ENCODE data around the gene PPP2R2C. TPM values are rescaled to one million over a fixed set of nuclear protein-coding genes. Genes with fewer than 3 reads are reported as not detected.

Gene PPP2R2C
- total RNA-seq, 1 experiment from 2014 or later: 8.1 TPM

- Histone ChIP-seq H4K5ac (ENCODE audit: insufficient read length, low read depth, low read length) (no peak overlapping the region), H2BK5ac (ENCODE audit: insufficient read length, low read length) (no peak overlapping the region), H2BK12ac (ENCODE audit: insufficient read length, low read depth, low read length) (no peak overlapping the region), H3K18ac (ENCODE audit: insufficient read length, low read depth, low read length) (no peak overlapping the region), H2BK20ac (ENCODE audit: low read depth, low read length, poor library complexity, severe bottlenecking) (no peak overlapping the region), H3K4me2 (ENCODE audit: insufficient read depth, insufficient read length, low read length) (no peak overlapping the region), H4K91ac (ENCODE audit: insufficient read length, low read depth, low read length) (no peak overlapping the region), H2AK5ac (ENCODE audit: insufficient read length, low read length) (no peak overlapping the region), H2BK15ac (ENCODE audit: low read depth, low read length) (no peak overlapping the region), H4K8ac (replicated peaks; ENCODE audit: insufficient read length, low read depth, low read length) (no peak overlapping the region), H3K27me3 (ENCODE audit: insufficient read depth, low read length) (no peaks in the 10 kb centered on the region), H3K4me1 (ENCODE audit: insufficient read depth, low read length) (no peaks in the 10 kb centered on the region), H3K56ac (ENCODE audit: insufficient read length, low read depth, low read length) (no peak overlapping the region), H3K23ac (ENCODE audit: insufficient read length, low read depth, low read length) (no peak overlapping the region), H3T11ph (ENCODE audit: low read length) (no peak overlapping the region), H3K9ac (ENCODE audit: extremely low read depth, insufficient read length, low read length) (no peak overlapping the region), H4K20me1 (ENCODE audit: control insufficient read depth, insufficient read depth, insufficient read length) (no peaks in the 10 kb centered on the region), H3K23me2 (ENCODE audit: insufficient read length, low read depth, low read length, poor library complexity, severe bottlenecking) (no peaks in the 10 kb centered on the region), H3K14ac (ENCODE audit: insufficient read depth, low read length) (no peak overlapping the region), H3K9me3 (ENCODE audit: control insufficient read depth, low read depth, low read length) (no peaks in the 10 kb centered on the region), H3K79me2 (ENCODE audit: insufficient read depth, low read length) (no peaks in the 10 kb centered on the region), H2AFZ (ENCODE audit: low read length) (no peak overlapping the region), H3K27ac (ENCODE audit: insufficient read length, low read depth, low read length) (no peak overlapping the region), H2BK120ac (ENCODE audit: low read depth, low read length, poor library complexity, severe bottlenecking) (no peak overlapping the region), H3K79me1 (ENCODE audit: insufficient read depth, low read depth, low read length, poor library complexity, severe bottlenecking) (no peaks in the 10 kb centered on the region), H3K4ac (ENCODE audit: low read depth, low read length) (no peak overlapping the region)
- Mint-ChIP-seq H3K4me1 (peaks cover 18 to 19% of the 10 kb centered on the region in 2 experiments), H3K4me3 (no peak overlapping the region), H3K27ac (0 out of 7 replicates have a peak overlapping the region, but pooled peaks of 1 of the 3 experiments have one; percentile 23), H3K27me3 (ENCODE audit: low read depth) (peaks cover 14% of the 10 kb centered on the region), H3K9me3 (peaks cover 10 to 27% of the 10 kb centered on the region in 2 experiments), H3K36me3 (ENCODE audit: insufficient read depth in 1 of 3, low read depth in 3 of 3) (peaks cover 0 to 14% (median 4%) of the 10 kb centered on the region in 3 experiments; a peak in 5 of 7 replicates)
- no peak for DNase-seq
- TF ChIP-seq CTCF (conservative IDR thresholded peaks at IDR 0.05): peak; percentile 75
- no CpG with 5 or more reads among the region's 19 CpGs for WGBS (ENCODE audit: extremely low coverage, insufficient read length, low lambda C conversion rate)
Measured at GRCh38 chr4:6333301-6334202, 138.9 kb downstream of the PPP2R2C start.

Measured in H9 (cell line).